GM12864 (cell line): Measurements from ENCODE around the gene THSD4.

Source experiments
- DNase-seq: peaks from one replicate; pipeline ENCODE4 v3.0.0-alpha.2; 2011; ENCODE audit warnings: low read depth
- H3K4me3 ChIP-seq: 2 replicates; pipeline ENCODE4 v1.5.1; 2011; ENCODE audit warnings: mild to moderate bottlenecking, low read depth, low read length, control low read depth
- TF ChIP-seq, protein P1 (sequence below): IDR thresholded peaks from 2 replicates; pipeline ENCODE4 v1.5.1; 2011; ENCODE audit warnings: low read depth, mild to moderate bottlenecking, moderate library complexity, low read length, control low read depth, inconsistent platforms; ENCODE audit errors: missing control alignments

THSD4 gene

GRCh38 chr15:71800190-71800589 lies 684.9 kb downstream of the THSD4 start:
- TF ChIP-seq, protein P1, sequence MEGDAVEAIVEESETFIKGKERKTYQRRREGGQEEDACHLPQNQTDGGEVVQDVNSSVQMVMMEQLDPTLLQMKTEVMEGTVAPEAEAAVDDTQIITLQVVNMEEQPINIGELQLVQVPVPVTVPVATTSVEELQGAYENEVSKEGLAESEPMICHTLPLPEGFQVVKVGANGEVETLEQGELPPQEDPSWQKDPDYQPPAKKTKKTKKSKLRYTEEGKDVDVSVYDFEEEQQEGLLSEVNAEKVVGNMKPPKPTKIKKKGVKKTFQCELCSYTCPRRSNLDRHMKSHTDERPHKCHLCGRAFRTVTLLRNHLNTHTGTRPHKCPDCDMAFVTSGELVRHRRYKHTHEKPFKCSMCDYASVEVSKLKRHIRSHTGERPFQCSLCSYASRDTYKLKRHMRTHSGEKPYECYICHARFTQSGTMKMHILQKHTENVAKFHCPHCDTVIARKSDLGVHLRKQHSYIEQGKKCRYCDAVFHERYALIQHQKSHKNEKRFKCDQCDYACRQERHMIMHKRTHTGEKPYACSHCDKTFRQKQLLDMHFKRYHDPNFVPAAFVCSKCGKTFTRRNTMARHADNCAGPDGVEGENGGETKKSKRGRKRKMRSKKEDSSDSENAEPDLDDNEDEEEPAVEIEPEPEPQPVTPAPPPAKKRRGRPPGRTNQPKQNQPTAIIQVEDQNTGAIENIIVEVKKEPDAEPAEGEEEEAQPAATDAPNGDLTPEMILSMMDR: no peak
- no peak for DNase-seq
- no peak overlapping the region for H3K4me3 ChIP-seq

GRCh38 chr15:71800835-71801745 lies 685.8 kb downstream of the THSD4 start:
- DNase-seq: peak; percentile 21
- H3K4me3 ChIP-seq: no peak overlapping the region
- TF ChIP-seq, protein P1: peak; percentile 72

DNA sequence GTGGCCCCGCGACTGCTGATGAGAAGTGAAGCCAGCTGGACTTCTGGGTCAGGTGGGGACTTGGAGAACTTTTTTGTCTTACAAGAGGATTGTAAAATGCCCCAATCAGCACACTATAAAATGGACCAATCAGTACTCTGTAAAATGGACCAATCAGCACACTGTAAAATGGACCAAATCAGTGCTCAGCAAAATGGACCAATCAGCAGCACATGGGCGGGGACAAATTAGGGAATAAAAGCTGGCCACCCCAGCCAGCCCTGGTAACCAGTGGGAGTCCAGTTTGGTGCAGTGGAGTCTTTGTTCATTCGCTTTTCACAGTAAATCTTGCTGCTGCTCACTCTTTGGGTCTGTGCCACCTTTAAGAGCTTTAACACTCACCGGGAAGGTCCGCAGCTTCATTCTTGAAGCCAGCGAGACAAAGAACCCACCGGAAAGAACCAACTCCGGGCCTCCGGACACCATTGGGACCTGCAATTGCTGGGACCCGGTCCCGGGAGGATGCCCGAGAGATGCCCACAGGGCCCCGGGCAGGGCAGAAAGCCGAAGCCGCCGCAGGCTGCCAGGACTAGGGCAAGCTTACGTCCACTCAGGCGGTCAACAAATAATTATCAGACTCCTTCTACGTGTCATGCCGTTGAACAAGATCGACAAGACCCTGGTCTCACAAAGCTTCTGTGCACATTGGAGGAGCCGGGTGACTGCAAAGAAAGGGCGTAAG lies 686.8 kb downstream of the THSD4 start:
- TF ChIP-seq, protein P1: no peak
- H3K4me3 ChIP-seq: no peak overlapping the region
- no peak for DNase-seq

DNA sequence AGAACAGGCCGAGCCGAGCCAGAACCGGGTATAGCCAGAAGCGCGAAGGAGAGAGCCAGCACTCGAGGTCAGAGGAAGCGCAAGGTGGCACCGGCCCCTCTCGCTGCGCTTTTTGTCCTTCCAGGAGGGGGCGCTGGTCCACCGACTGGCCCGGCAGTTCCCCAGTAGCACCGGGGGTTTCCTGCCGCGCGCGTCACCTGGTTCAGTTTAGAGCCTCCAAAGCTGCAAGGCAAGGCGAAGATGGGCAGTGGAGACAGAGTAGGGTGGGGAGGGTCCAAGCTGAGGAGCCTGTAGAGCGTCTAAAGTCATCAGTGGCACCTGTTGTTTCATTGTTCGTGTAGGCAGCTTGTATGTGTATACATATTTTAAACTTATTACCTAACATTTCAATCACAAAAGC lies 687.5 kb downstream of the THSD4 start:
- no peak overlapping the region for H3K4me3 ChIP-seq
- DNase-seq: no peak
- TF ChIP-seq, protein P1: peak; percentile 36

- DNase-seq: no peak
- TF ChIP-seq, protein P1: no peak
- no peak overlapping the region; the same call in none of the 2 replicates for H3K4me3 ChIP-seq
These were observed 689.0 kb downstream of the THSD4 start for GRCh38 chr15:71804226-71804625.

- DNase-seq: peak; percentile 34
- TF ChIP-seq, protein P1: no peak
- H3K4me3 ChIP-seq: no peak overlapping the region
These were observed 689.6 kb downstream of the THSD4 start for GRCh38 chr15:71804695-71805470.
